ENCODE data around the gene GABBR2. TPM values are rescaled to one million over a fixed set of nuclear protein-coding genes. Genes with fewer than 3 reads are reported as not detected.

Gene GABBR2
- 0.08 TPM in 1 of 2 replicates, not detected in the other for total RNA-seq

DNA sequence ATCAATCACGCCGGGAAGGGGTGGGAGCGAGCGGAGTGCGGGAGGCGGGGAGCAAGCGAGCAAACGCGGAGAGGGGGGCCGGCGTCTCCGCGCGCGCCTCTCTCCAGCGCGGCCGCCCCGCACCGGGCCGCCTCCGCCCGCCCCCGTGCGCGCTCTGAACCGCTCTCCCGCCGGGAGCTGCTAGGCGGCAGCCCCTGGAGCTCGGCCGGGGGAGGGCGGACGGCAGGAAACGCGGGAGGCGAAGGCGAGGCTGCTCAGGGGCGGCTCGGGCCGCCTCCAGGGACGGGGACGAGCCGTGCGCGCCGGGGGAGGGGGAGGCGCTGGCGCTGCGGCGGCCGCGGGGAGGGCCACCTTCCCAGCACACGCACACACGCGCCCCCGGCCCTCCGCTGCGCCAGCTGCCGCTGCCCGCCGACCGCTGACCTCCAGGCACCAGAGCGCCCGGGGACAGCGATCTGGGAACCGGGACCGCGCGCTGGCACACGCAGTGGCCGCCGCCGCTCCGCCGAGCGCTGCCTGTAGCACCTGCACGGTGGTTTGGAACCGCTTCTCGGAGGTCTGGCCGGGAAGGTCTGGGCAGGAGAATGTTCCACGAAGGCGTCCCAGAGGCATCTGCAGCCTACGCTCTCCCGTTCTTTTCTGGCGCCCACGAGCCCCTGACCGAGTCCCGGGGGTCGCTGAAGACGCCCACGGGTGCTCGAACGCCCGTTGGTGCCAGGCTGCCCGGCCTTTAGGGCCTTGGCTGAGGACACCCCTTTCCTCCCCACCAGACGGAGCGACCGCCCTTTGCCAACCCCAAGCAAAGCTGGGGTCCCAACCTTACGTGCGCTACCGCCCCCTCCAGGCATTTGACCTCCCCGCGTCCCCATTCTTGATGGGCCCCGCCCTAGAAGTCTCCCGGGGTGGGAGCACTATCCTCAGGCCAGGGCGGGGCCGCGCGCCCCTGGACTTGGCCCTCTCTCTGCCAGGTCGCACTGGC lies at the start of gene GABBR2:
GABBR2 (minus strand) TSS at position 3 of the 979 bp plus-strand sequence. CDS start 198 bp downstream, outside the sequence.

GRCh38 chr9:98255578-98256296 lies 453.0 kb downstream of the GABBR2 start, which contains the start of gene TBC1D2:
Gene TBC1D2, minus strand, starts transcription at chr9:98255649. Its CDS starts 108 bp downstream, at chr9:98255541.

Other genes starting within 250 kb of the GABBR2 start
- 16.2 and 20.2 TPM in 2 replicates for gene ANKS6, start 87.6 kb upstream of the GABBR2 start, total RNA-seq
- gene GALNT12, start 98.7 kb upstream of the GABBR2 start, total RNA-seq = 0.86 and 0.87 TPM in 2 replicates
- gene COL15A1, start 235.0 kb upstream of the GABBR2 start, total RNA-seq = not detected in 2 replicates